Measurements from ENCODE around the gene SNX25. TPM values are rescaled to one million over a fixed set of nuclear protein-coding genes. Genes with fewer than 3 reads are reported as not detected.
"Not testable (repeated sequence)": the region's sequence is repeated elsewhere in the genome, so short reads cannot be mapped to it uniquely, and the experiment has no call there.

The SNX25 gene
- total RNA-seq, 4 donors from 2014 or later, result 12.4 to 92.4 (median 17.8) TPM

- Histone ChIP-seq H3K9me3 (no peaks in the 10 kb centered on the region), H3K4me1 (peaks cover 0 to 24% (median 4%) of the 10 kb centered on the region in 4 donors), H3K4me3 (peak overlapping the region; percentile 65 to 93 (median 79)), H3K27ac (peak overlapping the region; percentile 89 to 97 (median 94)), H3K36me3 (no peaks in the 10 kb centered on the region), H3K27me3 (no peaks in the 10 kb centered on the region)
- peak in 1 of 3 donors; percentile 42 for DNase-seq
- TF ChIP-seq, protein P1, sequence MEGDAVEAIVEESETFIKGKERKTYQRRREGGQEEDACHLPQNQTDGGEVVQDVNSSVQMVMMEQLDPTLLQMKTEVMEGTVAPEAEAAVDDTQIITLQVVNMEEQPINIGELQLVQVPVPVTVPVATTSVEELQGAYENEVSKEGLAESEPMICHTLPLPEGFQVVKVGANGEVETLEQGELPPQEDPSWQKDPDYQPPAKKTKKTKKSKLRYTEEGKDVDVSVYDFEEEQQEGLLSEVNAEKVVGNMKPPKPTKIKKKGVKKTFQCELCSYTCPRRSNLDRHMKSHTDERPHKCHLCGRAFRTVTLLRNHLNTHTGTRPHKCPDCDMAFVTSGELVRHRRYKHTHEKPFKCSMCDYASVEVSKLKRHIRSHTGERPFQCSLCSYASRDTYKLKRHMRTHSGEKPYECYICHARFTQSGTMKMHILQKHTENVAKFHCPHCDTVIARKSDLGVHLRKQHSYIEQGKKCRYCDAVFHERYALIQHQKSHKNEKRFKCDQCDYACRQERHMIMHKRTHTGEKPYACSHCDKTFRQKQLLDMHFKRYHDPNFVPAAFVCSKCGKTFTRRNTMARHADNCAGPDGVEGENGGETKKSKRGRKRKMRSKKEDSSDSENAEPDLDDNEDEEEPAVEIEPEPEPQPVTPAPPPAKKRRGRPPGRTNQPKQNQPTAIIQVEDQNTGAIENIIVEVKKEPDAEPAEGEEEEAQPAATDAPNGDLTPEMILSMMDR (IDR thresholded peaks at IDR 0.05), result no peak
- TF ChIP-seq POLR2A (IDR thresholded peaks at IDR 0.05), result no peak
Observed at GRCh38 chr4:185202984-185203485, 6.4 kb upstream of the SNX25 start.

GRCh38 chr4:185203486-185204237 is 5.7 kb upstream of the SNX25 start, which contains the start of gene CFAP97:
Gene CFAP97 (minus strand): TSS chr4:185204000. CDS start chr4:185191196, 12,804 bp downstream.
- peak; percentile 83 to 95 (median 92) for DNase-seq
- H3K4me1 ChIP-seq, result peaks cover 0 to 25% (median 5%) of the 10 kb centered on the region in 4 donors
- H3K36me3 ChIP-seq, result no peaks in the 10 kb centered on the region
- H3K27ac ChIP-seq, result peak within 1 kb of the TSS; percentile 89 to 97 (median 94)
- H3K4me3 ChIP-seq, result peak within 1 kb of the TSS; percentile 65 to 93 (median 79)
- H3K9me3 ChIP-seq, result no peaks in the 10 kb centered on the region
- peak in 1 of 2 donors; percentile 53 for TF ChIP-seq POLR2A (IDR thresholded peaks at IDR 0.05)
- TF ChIP-seq, protein P1 (IDR thresholded peaks at IDR 0.05), result peak in 1 of 6 experiments; percentile 11
- H3K27me3 ChIP-seq, result no peaks in the 10 kb centered on the region

- Histone ChIP-seq H3K4me1 (peaks cover 0 to 29% (median 6%) of the 10 kb centered on the region in 4 donors), H3K9me3 (no peaks in the 10 kb centered on the region), H3K4me3 (peak overlapping the region; percentile 65 to 93 (median 79)), H3K27me3 (no peaks in the 10 kb centered on the region), H3K36me3 (no peaks in the 10 kb centered on the region), H3K27ac (peak overlapping the region; percentile 89 to 97 (median 94))
- TF ChIP-seq, protein P1 (IDR thresholded peaks at IDR 0.05), result no peak
- no peak for TF ChIP-seq POLR2A (IDR thresholded peaks at IDR 0.05)
- no peak for DNase-seq
Observed at GRCh38 chr4:185204238-185204910, 5.0 kb upstream of the SNX25 start.

DNA sequence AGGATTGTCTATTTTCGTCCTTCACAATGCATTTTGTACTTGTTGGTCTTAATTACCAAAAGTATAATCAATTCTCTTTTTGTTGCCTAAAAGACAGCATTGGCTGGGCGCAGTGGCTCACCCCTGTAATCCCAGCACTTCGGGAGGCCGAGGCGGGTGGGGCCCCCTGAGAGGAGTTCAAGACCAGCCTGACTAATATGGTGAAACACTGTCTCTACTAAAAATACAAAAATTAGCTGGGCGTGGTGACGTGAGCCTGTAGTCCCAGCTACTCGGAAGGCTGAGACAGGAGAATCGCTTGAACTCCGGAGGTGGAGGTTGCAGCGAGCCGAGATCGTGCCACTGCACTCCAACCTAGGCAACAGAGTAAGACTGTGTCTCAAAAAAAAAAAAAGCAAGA is 4.3 kb upstream of the SNX25 start:
- not testable (repeated sequence) for H3K9me3 ChIP-seq, H3K36me3 ChIP-seq, DNase-seq, H3K27me3 ChIP-seq, H3K4me3 ChIP-seq
- H3K27ac ChIP-seq, result peak overlapping the region in 1 of 4 donors; percentile 97
- H3K4me1 ChIP-seq, result peaks cover 0 to 29% (median 6%) of the 10 kb centered on the region in 4 donors

DNA sequence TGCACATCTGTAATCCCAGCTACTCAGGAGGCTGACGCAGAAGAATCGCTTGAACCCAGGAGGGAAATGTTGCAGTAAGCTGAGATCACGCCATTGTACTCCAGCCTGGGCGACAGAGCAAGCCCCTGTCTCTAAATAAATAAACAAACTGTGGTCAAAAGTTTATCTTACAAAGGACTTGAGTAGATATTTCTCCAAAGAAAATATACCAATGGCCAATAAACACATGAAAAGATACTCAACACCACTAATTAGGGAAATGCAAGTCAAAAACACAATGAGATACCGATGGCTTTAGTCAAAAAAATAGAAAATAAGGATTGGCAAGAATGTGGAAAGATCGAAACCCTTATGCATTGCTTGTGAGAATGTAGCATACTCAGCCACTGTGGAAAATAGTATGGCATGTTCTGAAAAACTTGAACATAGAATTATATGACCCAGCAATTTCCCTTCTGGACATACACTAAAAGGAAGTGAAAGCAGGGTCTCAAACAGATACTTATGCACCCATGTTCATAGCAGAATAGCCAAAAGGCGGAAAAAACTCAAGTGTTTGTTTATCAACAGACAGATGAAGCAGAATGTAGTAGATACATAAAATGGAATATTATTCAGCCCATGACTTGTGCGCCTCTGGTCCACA is 3.6 kb upstream of the SNX25 start:
- no peak overlapping the region for H3K4me3 ChIP-seq
- no peak for DNase-seq
- no peaks in the 10 kb centered on the region for H3K27me3 ChIP-seq
- no peak overlapping the region for H3K27ac ChIP-seq
- peaks cover 0 to 29% (median 8%) of the 10 kb centered on the region in 4 donors for H3K4me1 ChIP-seq
- H3K36me3 ChIP-seq, result no peaks in the 10 kb centered on the region
- no peaks in the 10 kb centered on the region for H3K9me3 ChIP-seq
- TF ChIP-seq, protein P1 (IDR thresholded peaks at IDR 0.05), result no peak
- no peak for TF ChIP-seq POLR2A (IDR thresholded peaks at IDR 0.05)

Data from Peyer's patch (tissue), 4 donors.